Measurements from ENCODE around the gene ST6GALNAC4.

Gene ST6GALNAC4

DNA sequence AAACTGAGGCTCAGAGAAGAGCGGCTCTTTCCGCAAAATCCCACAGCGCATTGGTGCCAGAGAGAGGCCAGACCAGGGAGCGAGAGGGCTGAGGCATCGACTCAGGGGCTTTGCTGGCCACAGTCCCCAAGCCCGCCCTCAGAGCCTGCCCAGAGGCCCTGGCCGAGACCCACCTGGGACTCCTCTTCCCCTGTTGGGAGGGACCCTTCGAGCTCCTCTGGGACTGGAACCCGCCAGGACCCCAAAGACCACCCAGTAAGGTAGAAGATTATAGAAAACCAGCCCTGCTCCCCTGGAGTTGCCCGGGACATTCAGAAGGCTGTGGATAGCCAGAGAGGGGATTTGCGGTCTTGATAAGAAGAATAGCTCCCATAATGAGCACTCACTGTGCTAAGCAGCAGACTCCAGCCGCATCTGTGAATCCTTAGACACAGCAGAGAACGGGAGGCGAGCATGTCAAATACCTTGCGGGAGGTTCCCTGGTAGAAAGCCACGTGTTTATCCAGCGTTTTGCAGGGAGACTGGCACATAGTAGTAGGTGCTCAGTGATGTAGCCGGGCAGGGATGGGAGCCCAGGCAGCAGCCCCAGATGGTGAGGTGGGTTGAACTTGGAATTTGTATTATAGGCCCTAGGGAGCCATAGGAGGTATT lies 38.7 kb downstream of the ST6GALNAC4 start:
- TF ChIP-seq POLR2AphosphoS5 (IDR thresholded peaks at IDR 0.05; ENCODE audit: low read depth, low read length) (no peak), FOXP2 (optimal IDR thresholded peaks at IDR 0.05; ENCODE audit: borderline replicate concordance, extremely low read depth, extremely low read length, insufficient read depth) (no peak), TAF1 (IDR thresholded peaks at IDR 0.05; ENCODE audit: borderline replicate concordance, insufficient read depth, low read length) (no peak), SIN3A (IDR thresholded peaks at IDR 0.05; ENCODE audit: borderline replicate concordance, insufficient read depth, low read length) (no peak)
- TF ChIP-seq, protein P1, sequence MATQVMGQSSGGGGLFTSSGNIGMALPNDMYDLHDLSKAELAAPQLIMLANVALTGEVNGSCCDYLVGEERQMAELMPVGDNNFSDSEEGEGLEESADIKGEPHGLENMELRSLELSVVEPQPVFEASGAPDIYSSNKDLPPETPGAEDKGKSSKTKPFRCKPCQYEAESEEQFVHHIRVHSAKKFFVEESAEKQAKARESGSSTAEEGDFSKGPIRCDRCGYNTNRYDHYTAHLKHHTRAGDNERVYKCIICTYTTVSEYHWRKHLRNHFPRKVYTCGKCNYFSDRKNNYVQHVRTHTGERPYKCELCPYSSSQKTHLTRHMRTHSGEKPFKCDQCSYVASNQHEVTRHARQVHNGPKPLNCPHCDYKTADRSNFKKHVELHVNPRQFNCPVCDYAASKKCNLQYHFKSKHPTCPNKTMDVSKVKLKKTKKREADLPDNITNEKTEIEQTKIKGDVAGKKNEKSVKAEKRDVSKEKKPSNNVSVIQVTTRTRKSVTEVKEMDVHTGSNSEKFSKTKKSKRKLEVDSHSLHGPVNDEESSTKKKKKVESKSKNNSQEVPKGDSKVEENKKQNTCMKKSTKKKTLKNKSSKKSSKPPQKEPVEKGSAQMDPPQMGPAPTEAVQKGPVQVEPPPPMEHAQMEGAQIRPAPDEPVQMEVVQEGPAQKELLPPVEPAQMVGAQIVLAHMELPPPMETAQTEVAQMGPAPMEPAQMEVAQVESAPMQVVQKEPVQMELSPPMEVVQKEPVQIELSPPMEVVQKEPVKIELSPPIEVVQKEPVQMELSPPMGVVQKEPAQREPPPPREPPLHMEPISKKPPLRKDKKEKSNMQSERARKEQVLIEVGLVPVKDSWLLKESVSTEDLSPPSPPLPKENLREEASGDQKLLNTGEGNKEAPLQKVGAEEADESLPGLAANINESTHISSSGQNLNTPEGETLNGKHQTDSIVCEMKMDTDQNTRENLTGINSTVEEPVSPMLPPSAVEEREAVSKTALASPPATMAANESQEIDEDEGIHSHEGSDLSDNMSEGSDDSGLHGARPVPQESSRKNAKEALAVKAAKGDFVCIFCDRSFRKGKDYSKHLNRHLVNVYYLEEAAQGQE (IDR thresholded peaks at IDR 0.05; ENCODE audit: insufficient read depth in 1 of 2, low read depth in 2 of 2, low read length in 2 of 2) = no peak

DNA sequence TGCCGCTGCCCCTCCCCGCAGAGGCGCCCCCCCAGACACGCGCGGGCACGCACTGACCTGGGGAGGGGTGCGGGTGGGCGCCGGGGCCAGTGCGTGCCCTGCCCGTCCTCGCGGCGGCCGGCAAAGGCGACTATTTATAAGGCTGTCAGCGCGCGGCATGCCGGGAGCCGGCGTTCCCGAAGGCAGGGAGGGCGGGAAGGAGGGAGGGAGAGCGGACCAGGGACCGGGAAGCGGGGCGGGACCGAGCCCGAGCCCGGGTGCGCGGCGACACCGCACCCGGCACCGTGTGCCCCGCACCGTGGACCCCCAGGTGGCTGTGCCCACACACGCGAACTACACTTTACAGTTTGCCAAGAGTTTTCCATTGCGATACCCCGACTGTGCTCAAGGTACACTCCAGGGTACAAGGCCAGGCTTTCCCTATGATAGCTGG lies 39.3 kb downstream of the ST6GALNAC4 start, which contains the start of gene AK1:
Gene AK1 (minus strand): TSS at position 110 of the 433 bp plus-strand sequence. CDS start 3,058 bp downstream, outside the sequence.
- peak; percentile 85 for TF ChIP-seq POLR2AphosphoS5 (IDR thresholded peaks at IDR 0.05; ENCODE audit: low read depth, low read length)
- TF ChIP-seq SIN3A (IDR thresholded peaks at IDR 0.05; ENCODE audit: borderline replicate concordance, insufficient read depth, low read length) = no peak

DNA sequence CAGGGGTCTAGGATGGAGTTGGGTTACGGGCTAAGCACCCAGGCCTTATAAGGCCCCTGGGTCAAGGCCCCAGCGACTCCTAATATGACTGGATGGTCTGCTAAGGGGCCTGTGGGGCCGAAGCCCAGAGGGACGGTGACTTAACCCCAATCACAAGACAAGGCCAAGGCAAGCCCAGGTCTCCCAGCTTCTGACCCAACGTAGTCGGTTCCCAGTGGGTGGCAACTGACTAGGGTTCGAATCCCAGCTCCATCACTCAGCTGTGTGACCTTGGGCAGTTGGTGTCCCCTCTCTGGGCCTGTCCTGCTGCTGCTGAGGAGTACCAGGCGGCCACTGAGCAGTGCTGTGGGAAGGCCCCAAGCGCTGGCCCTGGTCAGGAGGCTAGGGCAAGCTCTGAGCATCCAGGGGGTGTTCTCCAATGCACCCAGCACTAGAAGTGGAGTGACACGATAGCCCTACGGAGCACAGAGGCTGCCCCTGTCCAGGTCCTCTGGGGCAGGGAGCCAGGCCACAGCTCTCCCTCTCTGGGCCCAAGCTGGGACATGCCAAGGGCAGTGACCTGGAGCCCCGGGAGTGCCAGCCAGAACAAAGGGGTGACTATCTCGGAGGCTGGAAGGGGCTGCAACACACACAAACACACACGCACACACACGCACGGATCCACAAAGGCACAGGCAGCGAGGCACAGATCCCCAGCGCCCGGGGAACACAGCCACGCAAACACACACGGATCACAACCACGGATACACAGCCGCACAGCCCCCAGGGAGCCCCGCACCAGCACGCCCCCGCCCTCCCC lies 39.9 kb downstream of the ST6GALNAC4 start:
- no peak for TF ChIP-seq SIN3A (IDR thresholded peaks at IDR 0.05; ENCODE audit: borderline replicate concordance, insufficient read depth, low read length)
- TF ChIP-seq POLR2AphosphoS5 (IDR thresholded peaks at IDR 0.05; ENCODE audit: low read depth, low read length) = no peak
- TF ChIP-seq, protein P1 (IDR thresholded peaks at IDR 0.05; ENCODE audit: insufficient read depth in 1 of 2, low read depth in 2 of 2, low read length in 2 of 2) = no peak
- TF ChIP-seq TAF1 (IDR thresholded peaks at IDR 0.05; ENCODE audit: borderline replicate concordance, insufficient read depth, low read length) = no peak

DNA sequence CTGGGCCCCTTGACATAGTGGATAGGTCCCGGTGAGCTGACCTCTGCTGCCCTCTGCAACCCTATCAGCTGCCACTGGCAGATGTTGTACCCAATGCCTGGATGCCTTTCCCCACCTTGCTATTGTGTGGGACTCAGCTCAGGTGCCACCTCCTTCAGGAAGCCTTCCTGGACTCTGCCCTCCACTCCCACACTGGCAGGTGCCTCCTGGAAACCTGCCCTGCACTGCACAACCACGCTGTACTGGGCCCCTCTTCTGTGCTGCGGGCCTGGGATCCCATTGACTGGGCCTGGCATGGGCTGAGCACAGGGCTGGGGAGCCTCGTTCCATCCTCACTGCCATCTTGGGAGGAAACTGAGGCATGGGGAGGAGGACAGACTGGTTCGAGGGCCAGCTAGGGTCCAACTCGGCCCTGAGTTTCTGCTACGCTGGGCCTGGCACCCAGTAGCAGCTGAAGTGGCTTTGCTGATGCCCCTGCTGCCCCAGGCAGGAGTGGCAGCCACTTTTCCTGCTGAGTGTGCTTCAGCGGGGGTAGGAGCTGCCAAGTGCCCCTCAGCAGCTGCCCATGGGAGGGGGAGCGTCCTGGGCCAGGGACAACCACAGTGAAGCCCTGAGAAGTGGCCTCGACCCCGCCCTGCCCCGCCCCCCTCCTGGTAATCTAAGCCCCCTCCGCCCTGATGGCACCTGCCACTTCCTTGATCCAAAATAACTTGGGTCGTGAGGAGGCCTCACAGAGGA lies 40.6 kb downstream of the ST6GALNAC4 start:
- TF ChIP-seq TAF1 (IDR thresholded peaks at IDR 0.05; ENCODE audit: borderline replicate concordance, insufficient read depth, low read length) (no peak), SIN3A (IDR thresholded peaks at IDR 0.05; ENCODE audit: borderline replicate concordance, insufficient read depth, low read length) (no peak), FOXP2 (optimal IDR thresholded peaks at IDR 0.05; ENCODE audit: borderline replicate concordance, extremely low read depth, extremely low read length, insufficient read depth) (no peak), POLR2AphosphoS5 (IDR thresholded peaks at IDR 0.05; ENCODE audit: low read depth, low read length) (no peak)
- TF ChIP-seq, protein P1 (IDR thresholded peaks at IDR 0.05; ENCODE audit: insufficient read depth in 1 of 2, low read depth in 2 of 2, low read length in 2 of 2) = no peak

DNA sequence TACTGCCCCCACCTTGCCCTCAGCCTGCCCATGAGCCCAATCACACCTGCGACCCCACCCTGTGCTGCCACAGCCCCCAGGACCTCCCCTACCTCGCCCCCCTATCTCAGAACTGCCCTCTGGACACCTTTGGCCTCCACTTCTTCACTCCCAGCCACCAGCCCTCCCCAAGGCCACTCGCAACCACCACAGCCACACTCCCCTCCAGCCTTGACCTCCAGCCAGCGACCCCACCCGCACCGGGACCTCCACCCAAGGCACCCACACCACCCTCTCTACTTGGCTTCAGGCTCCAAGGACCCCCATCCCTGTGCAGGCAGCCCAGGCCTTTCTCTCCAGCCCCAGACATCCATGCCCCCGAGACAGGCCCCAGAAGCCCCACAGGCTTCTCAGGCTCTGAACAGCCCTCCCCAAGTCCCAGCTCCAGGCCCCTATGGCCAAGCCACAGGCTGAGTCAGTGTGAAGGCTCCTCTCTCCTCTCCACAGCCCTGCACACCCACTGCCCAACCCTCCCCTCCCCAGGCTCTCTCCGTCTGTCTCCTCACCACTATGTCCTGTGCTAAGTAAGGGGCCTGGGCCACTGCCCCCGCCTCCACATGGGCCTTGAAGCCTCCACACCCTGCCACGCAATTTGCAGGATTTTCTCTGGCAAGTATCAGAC lies 41.4 kb downstream of the ST6GALNAC4 start:
- TF ChIP-seq SIN3A (IDR thresholded peaks at IDR 0.05; ENCODE audit: borderline replicate concordance, insufficient read depth, low read length) (no peak), POLR2AphosphoS5 (IDR thresholded peaks at IDR 0.05; ENCODE audit: low read depth, low read length) (no peak), FOXP2 (optimal IDR thresholded peaks at IDR 0.05; ENCODE audit: borderline replicate concordance, extremely low read depth, extremely low read length, insufficient read depth) (no peak), TAF1 (IDR thresholded peaks at IDR 0.05; ENCODE audit: borderline replicate concordance, insufficient read depth, low read length) (no peak)
- TF ChIP-seq, protein P1 (IDR thresholded peaks at IDR 0.05; ENCODE audit: insufficient read depth in 1 of 2, low read depth in 2 of 2, low read length in 2 of 2) = no peak

Measured in PFSK-1 (cell line).